GM10266 (cell line): Measurements from ENCODE around the gene ALG9.
A peak's percentile ranks its signal among the peaks of the same experiment; 100 is the strongest.

Source experiments
- DNase-seq: peaks from one replicate; pipeline ENCODE4 v3.0.0; 2012; ENCODE audit errors: extremely low spot score
- CTCF ChIP-seq: IDR thresholded peaks from 2 replicates; pipeline ENCODE4 v1.5.1; 2012; ENCODE audit warnings: mild to moderate bottlenecking, low read depth; ENCODE audit not compliant: control insufficient read depth, insufficient read depth; ENCODE audit errors: missing control alignments

ALG9 gene

GRCh38 chr11:111811445-111811844, 59.9 kb downstream of the ALG9 start:
- DNase-seq, result no peak
- no peak for TF ChIP-seq CTCF

- no peak for TF ChIP-seq CTCF
- DNase-seq, result no peak
These were observed 62.5 kb downstream of the ALG9 start for GRCh38 chr11:111808834-111809233.

GRCh38 chr11:111808063-111808588, 63.3 kb downstream of the ALG9 start:
- no peak for TF ChIP-seq CTCF
- no peak for DNase-seq

GRCh38 chr11:111807076-111807475, 64.3 kb downstream of the ALG9 start:
- DNase-seq, result no peak
- no peak for TF ChIP-seq CTCF

GRCh38 chr11:111801135-111801534, 70.2 kb downstream of the ALG9 start:
- DNase-seq, result no peak
- TF ChIP-seq CTCF, result no peak

GRCh38 chr11:111798279-111798678, 73.1 kb downstream of the ALG9 start:
- TF ChIP-seq CTCF, result no peak
- no peak for DNase-seq

- TF ChIP-seq CTCF, result no peak
- DNase-seq, result peak; percentile 9
These were observed 74.2 kb downstream of the ALG9 start for GRCh38 chr11:111797145-111797581.
